ENCODE results near the gene EFHC1.

EFHC1 gene

DNA sequence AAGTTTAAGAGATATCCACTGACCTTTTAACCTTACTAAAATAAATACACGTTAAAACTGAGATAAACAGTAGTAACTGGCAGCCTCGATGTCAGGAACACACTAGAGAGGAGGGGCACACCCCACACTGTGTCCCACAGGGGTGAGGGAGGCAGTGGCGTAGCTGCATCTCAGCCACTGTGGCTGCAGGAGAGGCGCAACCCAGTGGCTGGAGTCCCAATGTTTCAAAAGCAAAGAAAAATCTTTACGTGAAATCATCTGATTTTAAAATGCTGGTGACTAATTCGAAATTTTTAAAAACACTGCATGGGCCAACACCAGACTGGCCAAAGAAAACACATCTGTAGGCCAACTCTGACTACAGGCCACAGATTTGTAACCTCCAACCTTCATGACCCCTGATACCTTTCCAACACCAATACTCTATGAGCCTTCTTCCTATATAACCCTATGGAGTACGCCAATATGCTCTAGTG, 102.0 kb downstream of the EFHC1 start:
- H3K4me2 ChIP-seq (ENCODE audit: low read length): no peak overlapping the region
- H3K4me1 ChIP-seq (ENCODE audit: control insufficient read depth, low read length): no peaks in the 10 kb centered on the region
- H4K20me1 ChIP-seq (ENCODE audit: control insufficient read depth, insufficient read depth, low read depth, low read length): no peaks in the 10 kb centered on the region
- TF ChIP-seq, protein P1, sequence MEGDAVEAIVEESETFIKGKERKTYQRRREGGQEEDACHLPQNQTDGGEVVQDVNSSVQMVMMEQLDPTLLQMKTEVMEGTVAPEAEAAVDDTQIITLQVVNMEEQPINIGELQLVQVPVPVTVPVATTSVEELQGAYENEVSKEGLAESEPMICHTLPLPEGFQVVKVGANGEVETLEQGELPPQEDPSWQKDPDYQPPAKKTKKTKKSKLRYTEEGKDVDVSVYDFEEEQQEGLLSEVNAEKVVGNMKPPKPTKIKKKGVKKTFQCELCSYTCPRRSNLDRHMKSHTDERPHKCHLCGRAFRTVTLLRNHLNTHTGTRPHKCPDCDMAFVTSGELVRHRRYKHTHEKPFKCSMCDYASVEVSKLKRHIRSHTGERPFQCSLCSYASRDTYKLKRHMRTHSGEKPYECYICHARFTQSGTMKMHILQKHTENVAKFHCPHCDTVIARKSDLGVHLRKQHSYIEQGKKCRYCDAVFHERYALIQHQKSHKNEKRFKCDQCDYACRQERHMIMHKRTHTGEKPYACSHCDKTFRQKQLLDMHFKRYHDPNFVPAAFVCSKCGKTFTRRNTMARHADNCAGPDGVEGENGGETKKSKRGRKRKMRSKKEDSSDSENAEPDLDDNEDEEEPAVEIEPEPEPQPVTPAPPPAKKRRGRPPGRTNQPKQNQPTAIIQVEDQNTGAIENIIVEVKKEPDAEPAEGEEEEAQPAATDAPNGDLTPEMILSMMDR (IDR thresholded peaks at IDR 0.05; ENCODE audit: low read depth, low read length, poor library complexity, severe bottlenecking): no peak
- no peak for TF ChIP-seq EZH2phosphoT487 (IDR thresholded peaks at IDR 0.05; ENCODE audit: borderline replicate concordance, low read length)
- no peaks in the 10 kb centered on the region for H3K9me3 ChIP-seq (ENCODE audit: control insufficient read depth, insufficient read depth, low read length)
- no peaks in the 10 kb centered on the region for H3K36me3 ChIP-seq (ENCODE audit: control insufficient read depth, low read length)
- no peaks in the 10 kb centered on the region for H3K79me2 ChIP-seq (ENCODE audit: control insufficient read depth, low read length)
- no peak overlapping the region for H3K27ac ChIP-seq (ENCODE audit: low read depth, low read length)
- H3K9me2 ChIP-seq (replicated peaks; ENCODE audit: control insufficient read depth, low read length): no peaks in the 10 kb centered on the region
- H3K4me3 ChIP-seq (ENCODE audit: low read length): no peak overlapping the region
- H3F3A ChIP-seq (ENCODE audit: control insufficient read depth, insufficient read depth): no peaks in the 10 kb centered on the region
- no peaks in the 10 kb centered on the region for H3K27me3 ChIP-seq (ENCODE audit: control insufficient read depth, low read length)

DNA sequence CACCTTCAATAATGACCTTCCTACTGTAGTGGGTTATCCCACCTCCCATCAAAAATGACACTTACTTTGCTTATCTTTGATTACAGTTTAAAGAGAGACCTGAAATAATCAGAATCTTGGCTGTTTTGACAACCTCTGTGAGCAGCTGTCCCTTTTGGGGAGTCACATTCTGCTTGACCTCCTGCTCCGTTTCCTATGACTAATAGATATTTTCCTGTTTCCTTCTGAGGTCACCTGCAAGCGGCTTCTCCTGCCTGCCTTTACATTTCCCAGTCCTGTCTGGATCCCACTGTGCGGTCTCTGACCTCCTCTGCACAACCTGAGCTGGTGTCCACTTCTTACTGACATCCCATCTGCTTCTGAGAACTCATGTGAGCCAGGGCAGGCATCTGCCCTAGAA, 102.5 kb downstream of the EFHC1 start:
- Histone ChIP-seq H3K27me3 (ENCODE audit: control insufficient read depth, low read length) (no peaks in the 10 kb centered on the region), H4K20me1 (ENCODE audit: control insufficient read depth, insufficient read depth, low read depth, low read length) (no peaks in the 10 kb centered on the region), H3K79me2 (ENCODE audit: control insufficient read depth, low read length) (no peaks in the 10 kb centered on the region), H3K4me2 (ENCODE audit: low read length) (no peak overlapping the region), H3K36me3 (ENCODE audit: control insufficient read depth, low read length) (no peaks in the 10 kb centered on the region), H3F3A (ENCODE audit: control insufficient read depth, insufficient read depth) (no peaks in the 10 kb centered on the region), H3K4me1 (ENCODE audit: control insufficient read depth, low read length) (no peaks in the 10 kb centered on the region), H3K9me3 (ENCODE audit: control insufficient read depth, insufficient read depth, low read length) (no peaks in the 10 kb centered on the region), H3K4me3 (ENCODE audit: low read length) (no peak overlapping the region), H3K9me2 (replicated peaks; ENCODE audit: control insufficient read depth, low read length) (no peaks in the 10 kb centered on the region), H3K27ac (ENCODE audit: low read depth, low read length) (no peak overlapping the region)
- no peak for TF ChIP-seq EZH2phosphoT487 (IDR thresholded peaks at IDR 0.05; ENCODE audit: borderline replicate concordance, low read length)
- TF ChIP-seq, protein P1 (IDR thresholded peaks at IDR 0.05; ENCODE audit: low read depth, low read length, poor library complexity, severe bottlenecking): no peak

DNA sequence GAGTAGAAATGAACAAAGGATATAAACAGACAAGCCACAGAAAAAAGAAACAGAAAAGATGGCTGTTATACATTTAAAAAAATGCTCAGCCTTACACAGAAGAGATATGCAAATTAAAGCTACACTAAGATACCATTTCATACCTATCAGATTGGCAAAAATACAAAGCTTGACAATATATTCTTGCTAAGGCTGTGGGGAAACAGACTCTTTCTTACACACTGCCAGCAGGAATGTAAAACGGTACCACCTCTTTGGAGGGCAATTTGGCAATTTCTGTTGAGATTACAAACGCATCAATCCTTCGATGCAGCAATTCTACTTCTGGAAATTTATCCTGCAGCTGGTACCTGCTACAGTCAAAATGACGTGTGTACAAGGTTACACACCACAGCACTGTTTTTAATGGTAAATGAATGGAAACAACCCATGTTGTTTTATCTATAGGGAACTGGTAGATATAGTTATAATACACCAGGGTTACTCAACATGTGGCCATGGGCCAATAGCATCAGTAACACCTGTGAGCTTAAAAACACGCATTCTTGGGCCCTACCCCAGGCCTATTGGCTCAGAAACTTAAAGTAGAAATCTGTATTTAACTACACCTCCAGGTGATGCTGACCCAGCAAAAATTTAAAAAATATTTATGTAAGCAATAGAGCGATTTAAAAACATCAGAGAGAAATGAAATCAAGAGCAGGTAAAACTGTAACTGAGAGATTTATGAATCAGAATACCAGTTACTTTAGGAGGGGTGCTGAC, 103.4 kb downstream of the EFHC1 start:
- no peaks in the 10 kb centered on the region for H3F3A ChIP-seq (ENCODE audit: control insufficient read depth, insufficient read depth)
- no peaks in the 10 kb centered on the region for H3K27me3 ChIP-seq (ENCODE audit: control insufficient read depth, low read length)
- H3K4me2 ChIP-seq (ENCODE audit: low read length): no peak overlapping the region
- no peak overlapping the region for H3K4me3 ChIP-seq (ENCODE audit: low read length)
- H3K79me2 ChIP-seq (ENCODE audit: control insufficient read depth, low read length): no peaks in the 10 kb centered on the region
- no peaks in the 10 kb centered on the region for H3K36me3 ChIP-seq (ENCODE audit: control insufficient read depth, low read length)
- H3K4me1 ChIP-seq (ENCODE audit: control insufficient read depth, low read length): no peaks in the 10 kb centered on the region
- TF ChIP-seq, protein P1 (IDR thresholded peaks at IDR 0.05; ENCODE audit: low read depth, low read length, poor library complexity, severe bottlenecking): no peak
- TF ChIP-seq EZH2phosphoT487 (IDR thresholded peaks at IDR 0.05; ENCODE audit: borderline replicate concordance, low read length): no peak
- no peaks in the 10 kb centered on the region for H4K20me1 ChIP-seq (ENCODE audit: control insufficient read depth, insufficient read depth, low read depth, low read length)
- H3K9me3 ChIP-seq (ENCODE audit: control insufficient read depth, insufficient read depth, low read length): no peaks in the 10 kb centered on the region
- H3K27ac ChIP-seq (ENCODE audit: low read depth, low read length): no peak overlapping the region
- no peaks in the 10 kb centered on the region for H3K9me2 ChIP-seq (replicated peaks; ENCODE audit: control insufficient read depth, low read length)

All from DOHH2 (cell line).